ENCODE measurements around the gene ORAI3.
A peak's percentile ranks its signal among the peaks of the same experiment; 100 is the strongest.

The ORAI3 gene

GRCh38 chr16:30947859-30948666 is 805 bp upstream of the ORAI3 start:
- DNase-seq = peak; percentile 53

GRCh38 chr16:30949650-30950515 is 1.0 kb downstream of the ORAI3 start:
- peak; percentile 87 for DNase-seq

- DNase-seq = no peak
Measured at GRCh38 chr16:30950516-30951065, 1.7 kb downstream of the ORAI3 start.

DNA sequence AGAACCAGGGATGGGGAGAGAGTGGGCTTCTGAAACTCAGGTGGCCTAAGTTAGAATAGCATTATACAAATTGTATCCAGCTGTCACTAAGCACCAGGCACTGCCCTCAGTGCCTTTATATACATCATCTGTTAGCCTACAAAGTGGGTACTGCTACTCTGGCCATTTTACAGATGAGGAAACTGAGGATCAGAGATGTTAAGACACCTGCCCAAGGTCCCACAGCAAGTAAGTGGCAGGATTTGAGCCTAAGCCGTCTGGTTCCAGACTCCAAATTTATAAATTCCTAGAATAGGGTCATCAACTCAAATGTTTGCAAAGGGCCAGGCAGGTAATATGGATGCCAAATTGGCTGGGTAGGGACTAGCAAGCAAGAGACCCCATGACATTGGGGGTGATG is 2.3 kb downstream of the ORAI3 start:
- no peak for DNase-seq

DNA sequence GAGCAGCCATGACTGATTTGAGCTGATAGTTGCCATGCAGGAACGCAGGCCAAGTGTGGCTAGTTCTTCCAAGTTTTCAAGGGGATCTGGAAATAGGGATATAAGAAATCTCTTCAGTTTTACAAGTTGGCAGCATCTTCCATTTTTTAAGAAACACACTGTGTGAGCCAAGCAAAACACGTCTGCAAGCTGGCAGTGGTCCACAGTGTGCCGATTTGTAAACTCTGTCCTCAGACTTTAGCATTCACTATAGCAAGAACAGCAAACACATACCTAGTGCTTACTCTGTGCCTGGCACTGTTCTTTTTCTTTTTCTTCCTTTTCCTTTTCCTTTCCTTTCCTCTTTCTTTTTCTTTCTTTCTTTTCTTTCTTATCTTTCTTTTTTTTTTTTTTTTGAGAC is 2.9 kb downstream of the ORAI3 start:
- DNase-seq = no peak

GRCh38 chr16:30953111-30953510 is 4.2 kb downstream of the ORAI3 start:
- DNase-seq = no peak

- peak; percentile 69 for DNase-seq
Measured at GRCh38 chr16:30953511-30954124, 4.8 kb downstream of the ORAI3 start.

- no peak for DNase-seq
Measured at GRCh38 chr16:30954993-30955392, 6.1 kb downstream of the ORAI3 start.

DNA sequence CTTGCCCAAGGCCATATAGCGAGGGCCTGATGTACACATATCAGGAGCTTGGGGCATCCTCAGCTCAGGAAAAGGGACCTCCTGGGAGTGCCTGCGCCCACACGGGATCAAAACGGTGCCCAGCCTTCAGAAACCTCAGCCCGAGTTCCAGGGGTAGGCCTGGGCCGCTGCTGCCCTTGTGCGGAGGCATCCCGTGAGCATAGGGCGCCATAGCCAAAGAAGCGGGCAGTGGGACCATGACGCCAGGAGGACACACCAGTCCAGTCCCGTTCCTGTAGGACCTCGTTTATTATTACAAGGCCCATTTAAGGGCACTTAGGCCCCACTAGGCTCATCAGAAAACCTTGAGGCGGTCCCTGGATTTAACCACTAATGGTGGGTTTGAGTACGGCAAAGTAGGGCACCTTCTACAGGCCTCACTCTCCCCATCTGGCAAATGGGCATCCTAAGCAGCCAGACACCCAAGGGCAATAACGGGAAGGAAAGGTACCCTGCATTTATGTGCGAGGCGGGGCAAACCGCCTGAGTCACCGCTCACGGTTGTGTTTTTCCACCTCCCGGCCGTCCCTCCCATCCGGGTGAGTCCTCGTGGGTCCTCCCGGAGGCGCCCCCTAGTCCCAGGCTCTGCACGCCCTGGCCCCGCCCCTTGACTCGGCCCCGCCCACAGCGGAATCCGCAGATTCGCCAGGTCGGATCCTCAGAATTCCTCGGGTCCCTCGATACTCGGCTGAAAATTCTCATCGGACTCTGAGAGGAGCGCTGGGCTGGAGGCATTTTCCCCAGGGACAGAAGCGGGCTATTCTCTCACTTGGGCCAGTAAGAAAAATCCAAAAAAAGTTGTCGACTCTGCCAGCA is 8.0 kb downstream of the ORAI3 start:
- DNase-seq = peak; percentile 85

GRCh38 chr16:30957456-30958174 is 8.7 kb downstream of the ORAI3 start, which contains the start of gene SETD1A:
TSS of gene SETD1A (plus strand) at chr16:30957754. CDS start at chr16:30958732, 978 bp downstream.
- peak; percentile 98 for DNase-seq

- peak; percentile 51 for DNase-seq
Measured at GRCh38 chr16:30958175-30959079, 9.6 kb downstream of the ORAI3 start.

DNA sequence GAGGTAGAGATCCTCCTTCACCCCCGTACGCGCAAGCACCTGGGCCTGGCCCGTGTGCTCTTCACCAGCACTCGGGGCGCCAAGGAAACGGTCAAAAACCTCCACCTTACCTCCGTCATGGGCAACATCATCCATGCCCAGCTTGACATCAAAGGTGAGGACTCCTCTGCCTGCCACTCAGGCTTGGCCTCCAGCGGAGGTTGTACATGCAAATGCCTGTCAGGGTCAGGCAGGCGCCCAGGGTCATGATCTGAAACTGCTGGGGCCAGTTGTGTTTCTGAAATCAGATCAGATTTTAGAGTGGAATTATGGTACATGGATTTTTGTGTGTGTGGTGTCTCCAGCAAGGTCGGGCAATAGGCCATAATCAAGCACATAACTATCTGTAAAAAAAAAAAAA is 12.5 kb downstream of the ORAI3 start:
- DNase-seq = no peak

- DNase-seq = no peak
Measured at GRCh38 chr16:30963925-30964511, 15.2 kb downstream of the ORAI3 start.

- DNase-seq = no peak
Measured at GRCh38 chr16:30964574-30965226, 15.8 kb downstream of the ORAI3 start.

DNA sequence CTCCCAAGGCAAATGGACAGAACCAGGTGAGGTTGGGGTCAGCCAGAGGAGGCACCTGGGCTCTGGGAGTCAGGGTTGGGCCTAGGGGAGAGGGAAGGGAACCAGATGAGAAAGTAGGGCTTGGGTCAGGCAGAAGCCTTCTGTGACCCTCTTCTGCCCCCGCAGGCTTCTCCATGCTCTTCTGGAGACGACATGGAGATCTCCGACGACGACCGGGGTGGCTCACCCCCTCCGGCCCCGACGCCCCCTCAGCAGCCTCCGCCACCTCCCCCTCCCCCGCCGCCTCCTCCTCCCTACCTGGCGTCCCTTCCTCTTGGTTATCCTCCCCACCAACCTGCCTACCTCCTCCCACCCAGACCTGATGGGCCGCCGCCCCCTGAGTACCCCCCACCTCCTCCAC is 16.6 kb downstream of the ORAI3 start:
- no peak for DNase-seq

- no peak for DNase-seq
Measured at GRCh38 chr16:30966033-30966619, 17.3 kb downstream of the ORAI3 start.

DNA sequence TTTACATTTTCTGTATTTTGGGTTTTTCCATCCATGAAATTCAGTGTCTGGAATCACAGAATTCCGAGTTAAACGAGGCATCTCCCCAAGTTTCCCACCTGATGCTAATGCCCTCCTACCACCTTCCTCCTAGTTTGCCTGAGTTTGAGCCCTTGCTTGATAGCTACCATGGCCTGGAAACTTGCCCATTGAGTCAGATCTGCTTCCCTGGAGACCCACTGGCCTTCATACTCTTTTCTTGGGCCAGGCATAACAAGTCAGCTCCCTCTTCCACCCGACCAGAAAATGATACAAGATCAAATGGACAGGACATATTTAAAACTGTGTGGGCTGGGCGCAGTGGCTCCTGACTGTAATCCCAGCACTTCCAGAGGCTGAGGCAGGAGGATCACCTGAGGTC is 18.9 kb downstream of the ORAI3 start:
- DNase-seq = no peak

DNA sequence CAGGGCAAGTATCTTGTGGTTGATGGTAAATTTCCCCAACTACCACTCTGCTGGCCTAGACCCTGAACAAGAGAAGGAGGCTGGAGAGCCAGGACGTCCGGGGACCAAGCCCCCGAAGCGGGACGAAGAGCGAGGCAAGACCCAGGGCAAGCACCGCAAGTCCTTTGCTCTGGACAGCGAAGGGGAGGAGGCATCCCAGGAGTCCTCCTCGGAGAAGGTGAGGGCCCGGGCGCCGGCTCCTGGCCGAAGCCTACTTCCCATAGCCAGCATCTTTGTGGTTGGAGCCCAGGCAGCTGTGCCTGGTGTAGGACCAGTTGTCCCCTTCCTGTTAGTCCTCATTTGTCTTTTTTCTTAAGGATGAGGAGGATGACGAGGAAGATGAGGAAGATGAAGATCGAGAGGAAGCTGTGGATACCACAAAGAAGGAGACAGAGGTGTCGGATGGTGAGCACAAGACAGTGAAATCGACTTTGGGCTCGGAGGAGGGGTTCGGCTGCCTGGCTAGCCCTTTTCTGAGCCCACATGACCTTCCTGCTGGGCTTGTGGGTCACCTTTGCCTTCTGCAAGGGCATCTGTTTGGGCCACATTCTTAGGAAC is 20.5 kb downstream of the ORAI3 start:
- DNase-seq = no peak

- no peak for DNase-seq
Measured at GRCh38 chr16:30971298-30971697, 22.4 kb downstream of the ORAI3 start.
